Activated CD8-positive, alpha-beta memory T cell treated with anti-CD3 and anti-CD28 coated beads for 4 hours (primary cell): ENCODE data around the gene CCND2.
"Not testable (repeated sequence)": the region's sequence is repeated elsewhere in the genome, so short reads cannot be mapped to it uniquely, and the experiment has no call there.

ENCODE experiments used
- DNase-seq, 2 donors: peaks; one replicate each; pipeline ENCODE4 v3.0.0-alpha.2; 2020; ENCODE audit warnings: low read depth in 2 of 2

CCND2 gene

DNA sequence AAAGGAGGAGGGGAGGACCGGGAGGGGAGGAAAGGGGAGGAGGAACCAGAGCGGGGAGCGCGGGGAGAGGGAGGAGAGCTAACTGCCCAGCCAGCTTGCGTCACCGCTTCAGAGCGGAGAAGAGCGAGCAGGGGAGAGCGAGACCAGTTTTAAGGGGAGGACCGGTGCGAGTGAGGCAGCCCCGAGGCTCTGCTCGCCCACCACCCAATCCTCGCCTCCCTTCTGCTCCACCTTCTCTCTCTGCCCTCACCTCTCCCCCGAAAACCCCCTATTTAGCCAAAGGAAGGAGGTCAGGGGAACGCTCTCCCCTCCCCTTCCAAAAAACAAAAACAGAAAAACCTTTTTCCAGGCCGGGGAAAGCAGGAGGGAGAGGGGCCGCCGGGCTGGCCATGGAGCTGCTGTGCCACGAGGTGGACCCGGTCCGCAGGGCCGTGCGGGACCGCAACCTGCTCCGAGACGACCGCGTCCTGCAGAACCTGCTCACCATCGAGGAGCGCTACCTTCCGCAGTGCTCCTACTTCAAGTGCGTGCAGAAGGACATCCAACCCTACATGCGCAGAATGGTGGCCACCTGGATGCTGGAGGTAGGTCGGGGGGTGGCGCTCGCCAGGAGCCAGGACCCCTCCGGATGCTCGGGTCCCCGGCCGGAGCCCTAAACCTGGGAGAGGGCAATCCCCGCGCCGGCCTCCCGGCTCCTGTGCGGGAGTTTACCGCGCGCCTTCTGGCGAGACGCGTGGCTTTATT lies at the start of gene CCND2:
CCND2 (plus strand) TSS at position 111 of the 744 bp plus-strand sequence; CDS start at position 390, 279 bp downstream.
- peak in 1 of 2 donors; percentile 53 for DNase-seq

DNA sequence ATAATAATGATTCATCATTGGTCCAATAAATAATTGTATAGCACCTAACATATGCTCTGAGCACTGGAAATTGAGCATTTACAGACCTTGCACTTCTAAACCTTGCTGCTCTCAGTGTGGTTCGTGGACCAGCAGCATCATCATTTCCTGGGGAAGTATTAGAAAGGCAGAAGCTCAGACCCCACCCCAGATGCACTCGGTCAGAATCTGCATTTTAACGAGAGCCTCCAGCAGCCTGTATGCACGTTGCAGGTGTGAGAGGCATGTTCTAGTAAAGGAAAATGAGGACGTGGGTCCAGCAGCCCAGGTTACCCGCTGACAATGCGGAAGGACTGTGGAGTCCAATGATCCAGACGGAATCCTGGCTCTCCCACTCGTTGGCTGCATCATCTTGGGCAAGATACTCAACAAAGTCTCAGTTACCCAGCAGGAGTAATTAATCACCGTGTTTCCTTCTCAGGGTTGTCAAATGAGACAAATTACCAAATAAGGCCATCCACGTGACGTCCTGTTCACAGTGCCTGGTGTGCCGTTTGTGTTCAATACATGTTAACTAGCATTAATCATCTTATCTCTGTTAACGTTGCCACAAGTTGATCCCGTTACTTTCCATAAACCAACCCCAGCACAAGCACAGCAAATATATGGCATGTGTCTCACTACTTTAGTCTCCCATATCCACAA lies 49.2 kb upstream of the CCND2 start:
- DNase-seq, result no peak

DNA sequence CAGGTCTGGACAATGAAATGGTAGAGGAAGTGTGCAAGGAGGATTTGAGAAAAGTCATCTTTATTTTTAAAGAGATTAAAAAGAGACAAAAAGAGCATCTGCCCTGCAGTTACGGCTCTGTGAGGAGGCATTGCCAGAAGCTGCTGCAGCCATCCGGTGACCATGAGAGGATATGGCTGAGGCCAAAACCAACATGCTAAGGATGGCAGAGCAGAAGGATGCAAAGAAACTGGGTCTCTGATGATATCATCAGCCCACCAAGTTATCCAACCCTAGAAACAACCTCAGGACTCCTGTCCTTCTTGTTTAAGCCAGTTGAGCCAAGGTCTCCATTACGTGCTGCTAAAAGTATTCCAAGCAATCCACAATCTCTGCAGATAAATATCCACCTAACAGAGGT lies 48.0 kb upstream of the CCND2 start:
- no peak for DNase-seq

DNA sequence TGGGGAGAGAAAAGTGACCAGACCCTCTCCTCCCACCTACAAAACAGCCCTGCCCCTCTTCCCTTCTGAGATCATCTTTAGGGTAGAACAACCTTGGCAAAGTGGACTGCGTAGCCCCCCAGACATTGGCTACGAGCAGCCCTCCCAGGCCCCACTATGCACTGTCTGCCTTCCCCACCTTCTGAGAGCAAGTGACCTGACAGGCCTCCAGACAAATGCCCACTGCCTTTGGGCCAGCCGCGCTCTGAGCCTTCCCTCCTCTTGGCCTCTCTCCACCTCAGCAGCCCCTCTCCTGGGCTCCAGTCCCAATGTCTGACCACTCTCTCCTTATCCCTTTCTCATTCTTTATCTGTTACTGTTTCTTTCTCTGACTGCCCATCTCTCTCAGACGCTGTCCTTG lies 46.5 kb upstream of the CCND2 start:
- DNase-seq, result no peak

DNA sequence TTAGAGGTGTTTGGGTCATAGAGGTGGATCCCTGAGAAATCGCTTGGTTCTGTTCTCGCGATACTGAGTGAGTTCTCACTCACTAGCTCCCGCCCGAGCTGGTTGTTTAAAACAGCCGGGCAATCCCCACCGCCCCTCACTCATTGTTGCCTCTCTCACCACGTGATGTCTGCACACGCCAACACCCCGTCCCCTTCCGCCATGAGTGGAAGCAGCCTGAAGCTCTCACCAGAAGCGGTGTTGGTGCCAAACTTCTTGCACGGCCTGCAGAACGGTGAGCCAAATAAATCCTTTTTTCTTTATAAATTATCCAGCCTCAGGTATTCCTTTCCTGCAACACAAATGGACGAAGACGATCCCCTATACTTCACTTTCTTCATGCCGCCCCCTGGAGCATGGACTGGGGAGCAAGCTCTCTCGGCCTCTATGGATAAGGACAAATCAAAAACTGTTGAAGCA lies 45.4 kb upstream of the CCND2 start:
- DNase-seq, result no peak

DNA sequence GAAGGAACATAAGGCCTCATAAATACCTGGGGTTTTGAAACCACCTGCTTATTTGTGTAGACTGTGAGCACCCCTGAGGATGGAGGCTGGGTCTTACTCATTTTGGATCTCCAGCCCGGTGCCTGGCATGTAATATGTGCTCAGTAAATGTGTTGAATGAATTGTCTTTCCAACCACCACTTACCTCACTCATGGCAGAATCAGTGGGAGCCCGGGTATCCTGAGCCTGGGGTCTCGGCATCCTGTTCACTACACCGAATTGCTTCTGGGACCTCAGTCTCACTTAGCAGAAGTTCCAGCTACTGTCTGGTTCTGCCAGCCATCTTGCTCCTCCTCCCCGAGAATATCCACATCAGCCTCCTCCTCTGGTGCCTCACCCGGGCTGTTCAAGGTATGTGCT lies 43.0 kb upstream of the CCND2 start:
- DNase-seq, result no peak

DNA sequence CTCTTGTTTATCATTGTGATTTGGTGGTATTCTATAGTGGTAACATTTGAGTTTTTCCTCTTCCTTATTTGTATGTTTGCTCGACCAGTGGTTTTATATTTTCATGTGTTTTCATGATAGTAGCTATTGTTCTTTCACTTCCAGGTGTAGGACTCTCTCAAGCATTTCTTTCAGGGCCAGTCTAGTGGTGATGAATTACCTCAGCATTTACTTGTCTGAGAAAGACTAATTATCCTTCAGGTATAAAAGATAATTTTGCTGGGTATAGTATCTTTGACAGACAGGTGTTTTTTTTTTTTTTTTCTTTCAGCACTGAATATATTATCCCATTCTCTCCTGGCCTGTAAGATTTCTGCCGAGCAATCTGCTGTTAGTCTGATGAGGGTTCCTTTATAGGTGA lies 35.0 kb upstream of the CCND2 start:
- DNase-seq, result no peak

DNA sequence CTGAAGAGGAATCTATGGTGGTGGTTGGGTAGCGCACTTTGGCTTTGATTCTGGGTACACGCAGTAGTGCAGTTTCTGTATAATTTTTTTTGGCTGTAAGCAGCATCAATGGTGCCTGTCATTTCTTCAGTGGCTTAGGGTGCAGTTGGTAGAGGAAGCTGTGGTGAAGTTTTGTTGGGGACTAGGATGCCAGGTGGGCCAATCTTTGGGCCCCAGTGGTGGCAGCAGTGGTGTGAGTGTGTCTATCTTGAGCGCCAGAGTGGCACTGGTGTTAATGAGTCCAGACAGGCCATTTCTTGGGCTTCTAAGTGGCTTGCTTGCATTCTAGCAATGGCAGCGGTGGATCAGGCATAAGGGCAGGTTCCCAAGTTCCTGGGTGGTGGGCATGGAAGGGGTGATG lies 33.8 kb upstream of the CCND2 start:
- DNase-seq, result no peak

DNA sequence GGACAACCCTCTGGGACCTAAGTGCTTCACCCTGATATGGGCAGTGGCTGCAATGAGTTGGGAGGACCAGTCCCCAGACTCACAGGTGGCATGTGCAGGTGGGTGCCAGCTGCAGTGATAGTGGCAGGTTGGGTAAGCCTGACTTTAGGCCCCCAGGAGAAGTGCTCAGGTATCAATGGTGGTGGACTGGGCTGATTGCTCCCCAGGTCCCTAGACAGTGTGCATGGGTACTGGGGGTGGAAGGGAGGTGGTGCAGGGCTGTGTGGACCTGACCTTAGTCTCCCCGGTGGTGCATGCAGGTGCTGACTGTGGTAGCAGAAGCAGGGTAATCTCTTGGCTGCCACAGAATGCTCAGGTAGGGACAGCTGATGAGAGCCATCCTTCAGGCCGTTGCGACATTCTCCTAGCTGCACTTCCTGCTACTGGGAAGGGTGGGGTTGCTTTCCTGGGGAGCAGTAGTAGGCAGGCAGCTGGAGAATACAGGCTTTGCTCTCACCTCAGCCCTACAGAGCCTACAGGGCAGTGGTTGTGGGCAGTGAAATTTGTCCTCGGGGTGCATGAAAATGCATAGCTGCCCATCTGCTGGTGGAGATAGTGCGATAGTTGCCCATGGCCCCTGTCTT lies 33.3 kb upstream of the CCND2 start:
- DNase-seq, result no peak

DNA sequence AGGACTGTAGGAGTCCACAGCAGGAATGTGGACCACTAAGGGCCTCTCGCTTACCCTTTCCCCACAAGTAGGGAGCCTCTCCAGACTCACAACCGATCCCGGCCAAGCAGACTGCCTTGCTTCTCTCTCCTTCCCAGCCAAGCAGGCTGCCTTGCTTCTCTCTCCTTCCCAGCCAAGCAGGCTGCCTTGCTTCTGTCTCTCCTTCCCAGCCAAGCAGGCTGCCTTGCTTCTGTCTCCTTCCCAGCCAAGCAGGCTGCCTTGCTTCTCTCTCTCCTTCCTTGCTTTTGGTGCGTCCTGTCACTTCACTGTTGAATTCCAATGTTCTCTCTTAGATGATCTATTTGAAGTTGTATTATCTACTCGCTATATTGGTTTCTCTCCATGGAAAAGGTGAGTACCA lies 32.6 kb upstream of the CCND2 start:
- DNase-seq, result no peak

DNA sequence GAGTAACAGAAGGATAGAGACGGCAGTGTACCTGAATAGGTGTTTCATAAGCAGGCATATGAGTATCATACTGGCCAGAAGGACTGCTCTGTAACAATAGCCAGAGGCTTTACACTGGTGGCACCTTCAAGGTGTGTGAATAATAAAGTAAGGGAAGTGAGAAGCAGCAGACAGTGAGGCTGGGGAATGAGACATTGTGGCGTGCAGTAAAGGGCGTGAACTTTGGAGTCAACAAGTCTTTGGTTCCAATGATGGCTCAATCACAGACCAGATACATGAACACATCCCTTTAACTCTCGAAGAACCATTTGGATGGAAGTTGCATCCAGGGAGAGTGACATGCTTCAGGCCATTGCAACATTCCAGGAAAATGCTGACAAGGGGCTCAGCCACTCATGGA lies 32.0 kb upstream of the CCND2 start:
- DNase-seq, result no peak

DNA sequence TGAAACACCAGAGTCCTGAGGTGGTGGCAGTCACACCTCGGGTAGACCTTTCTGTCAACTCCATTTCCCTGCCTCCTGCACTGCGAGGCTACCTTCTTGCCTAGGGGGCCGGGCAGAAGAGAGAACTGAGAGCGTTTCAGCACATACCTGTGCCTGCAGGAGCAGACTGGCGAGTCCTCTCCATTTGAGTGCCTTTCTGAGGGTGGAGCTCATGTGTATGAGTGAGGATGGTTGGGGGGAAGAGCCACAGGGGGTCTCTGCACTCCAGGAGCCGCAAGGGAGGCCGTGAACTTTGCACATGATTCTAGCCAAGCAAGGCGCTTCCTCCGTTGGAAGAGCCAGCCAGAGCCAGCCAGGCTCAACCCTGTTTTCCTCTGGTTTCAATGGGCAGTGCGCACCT lies 31.0 kb upstream of the CCND2 start:
- DNase-seq, result no peak

DNA sequence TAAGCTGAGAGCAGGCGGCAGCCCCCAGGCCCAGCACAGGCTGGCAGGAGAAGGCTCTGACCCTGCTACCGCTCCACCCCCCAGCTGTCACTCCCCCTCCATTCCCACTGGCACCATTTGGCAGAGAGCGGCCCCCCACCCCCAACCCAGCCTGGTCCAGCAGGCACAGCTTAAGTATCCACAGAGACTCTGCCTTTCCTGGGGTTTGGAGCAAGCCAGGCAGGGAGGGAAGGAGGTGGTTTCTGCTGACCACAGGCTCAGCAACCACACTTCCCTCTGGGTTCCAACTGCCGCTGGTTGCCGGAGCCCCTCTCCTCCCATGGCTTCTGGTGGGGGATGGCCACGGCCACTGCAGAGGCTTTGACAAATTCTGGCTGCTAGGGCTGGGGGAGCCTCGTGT lies 30.5 kb upstream of the CCND2 start:
- DNase-seq, result no peak

DNA sequence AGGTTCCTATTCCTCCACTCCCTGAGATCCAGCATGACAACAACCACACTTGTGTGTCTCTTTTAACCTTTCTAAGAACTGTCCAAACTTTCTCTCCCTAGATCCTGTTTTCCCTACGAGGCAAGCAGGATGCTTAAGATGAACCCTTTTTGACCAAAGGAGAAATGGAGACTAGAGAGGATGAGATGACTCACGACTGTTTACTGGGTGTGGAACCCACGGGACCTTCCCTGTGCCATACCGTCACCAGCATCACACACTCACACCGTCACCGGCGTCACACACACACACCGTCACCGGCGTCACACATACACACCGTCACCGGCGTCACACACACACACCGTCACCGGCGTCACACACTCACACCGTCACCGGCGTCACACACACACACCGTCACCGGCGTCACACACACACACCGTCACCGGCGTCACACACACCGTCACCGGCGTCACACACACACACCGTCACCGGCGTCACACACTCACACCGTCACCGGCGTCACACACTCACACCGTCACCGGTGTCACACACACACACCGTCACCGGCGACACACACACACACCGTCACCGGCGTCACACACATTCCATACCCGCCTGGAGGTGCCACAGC lies 30.0 kb upstream of the CCND2 start:
- not testable (repeated sequence) for DNase-seq

DNA sequence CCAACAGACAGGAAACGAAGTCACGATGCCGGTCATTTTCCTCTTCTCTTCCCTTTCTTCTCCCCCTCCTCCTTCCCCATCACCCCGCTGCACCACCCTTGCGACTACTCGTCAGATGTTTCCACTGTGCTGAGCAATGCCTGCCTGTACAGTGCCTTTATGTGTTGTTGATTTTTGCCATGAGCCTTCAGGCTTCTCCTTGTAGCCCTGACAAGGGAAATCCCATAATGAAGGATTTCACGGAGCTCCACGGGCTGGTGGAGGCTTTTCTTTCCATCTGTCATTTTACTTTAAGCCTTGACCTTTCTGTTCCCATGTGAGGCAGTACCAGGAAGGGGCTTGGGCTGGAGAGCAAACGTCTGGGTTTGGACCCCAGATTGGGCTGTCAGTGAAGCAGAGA lies 28.7 kb upstream of the CCND2 start:
- DNase-seq, result no peak

DNA sequence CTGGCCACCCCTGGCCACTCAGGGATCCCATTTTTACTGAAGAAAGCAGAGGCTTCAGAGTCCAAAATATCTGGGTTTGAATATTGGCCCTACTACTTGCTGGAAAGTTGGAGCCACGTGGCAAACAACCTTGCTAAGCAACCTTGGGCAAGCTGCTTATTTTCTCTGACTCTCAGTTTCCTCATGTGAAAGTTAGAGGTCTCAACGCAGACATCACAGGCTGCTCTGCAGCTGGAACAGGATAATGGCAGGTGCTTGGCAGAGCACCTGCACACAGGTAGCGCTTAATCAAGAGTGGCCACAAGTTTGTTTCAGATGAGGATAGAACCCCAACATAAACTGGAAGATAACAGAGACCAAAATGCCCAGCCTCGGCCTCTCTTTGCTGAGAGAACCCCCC lies 28.1 kb upstream of the CCND2 start:
- DNase-seq, result no peak

DNA sequence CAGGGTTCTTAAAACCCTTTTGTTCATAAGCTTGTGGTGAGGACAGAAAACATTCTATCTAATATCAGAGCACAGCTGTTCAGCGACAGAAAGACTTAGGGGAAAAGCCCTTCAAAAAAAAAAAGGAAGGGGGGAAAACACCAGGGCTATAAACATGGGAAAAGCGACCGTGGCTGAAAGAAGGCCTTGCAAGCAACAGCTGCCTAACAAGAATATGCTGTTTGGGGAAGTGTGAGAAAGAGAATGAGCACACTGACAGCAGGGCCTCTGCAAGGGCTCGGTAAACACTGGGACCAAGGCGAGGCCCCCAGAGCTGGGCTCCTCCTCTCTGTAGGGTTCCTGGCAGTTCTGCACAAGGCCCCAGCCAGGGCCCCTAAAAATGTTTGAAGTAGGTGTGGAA lies 27.4 kb upstream of the CCND2 start:
- DNase-seq, result no peak

DNA sequence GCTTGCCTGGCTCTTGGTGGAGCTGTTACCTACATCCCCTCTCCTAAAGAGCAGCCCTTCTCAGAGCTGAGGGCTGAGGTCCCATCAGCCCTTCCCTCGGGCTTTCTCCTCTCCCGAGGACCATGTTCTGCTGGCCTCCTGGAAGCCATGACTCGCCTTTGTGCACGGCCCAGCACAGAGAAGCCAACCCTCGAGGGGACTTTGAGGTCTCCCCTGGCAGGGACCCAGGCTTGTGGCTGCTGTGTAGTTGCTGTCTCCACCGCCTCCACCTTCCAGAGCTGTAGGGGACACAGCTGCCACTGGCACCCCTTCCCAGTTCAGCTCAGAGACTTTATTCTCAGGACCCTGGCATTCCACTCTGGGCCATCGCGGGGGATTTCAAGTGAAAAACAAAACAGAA lies 22.9 kb upstream of the CCND2 start:
- DNase-seq, result no peak

DNA sequence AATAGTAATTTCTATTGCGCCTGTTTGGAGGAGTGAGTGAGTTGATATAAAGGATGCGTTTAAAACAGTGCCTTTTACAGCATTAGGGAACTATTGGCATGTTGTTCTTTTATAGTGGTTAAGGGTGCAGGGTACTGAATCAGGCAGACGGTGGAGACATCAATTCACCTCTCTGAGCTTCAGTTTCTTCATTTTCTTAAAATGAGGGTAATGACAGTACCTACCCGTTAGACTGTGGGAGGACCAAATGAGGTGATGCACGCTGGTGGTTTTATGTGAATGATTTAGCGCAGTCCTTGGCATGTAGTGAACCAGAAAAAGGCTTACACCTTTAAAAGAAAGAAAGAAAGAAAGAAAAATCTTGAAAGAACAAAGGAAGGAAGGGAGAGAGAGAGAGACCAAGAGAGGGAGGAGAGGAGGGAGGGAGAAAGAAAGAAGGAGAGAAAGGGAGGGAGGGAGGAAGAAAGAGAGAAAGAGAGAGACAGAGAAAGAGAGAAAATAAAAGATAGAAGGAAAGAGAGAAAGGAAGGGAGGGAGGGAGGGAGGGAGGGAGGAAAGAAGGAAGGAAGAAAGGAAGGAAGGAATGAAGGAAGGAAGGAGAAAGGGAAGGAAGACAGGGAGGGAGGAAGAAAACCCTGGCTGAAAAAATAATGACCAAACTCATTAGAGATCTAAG lies 22.2 kb upstream of the CCND2 start:
- peak in 1 of 2 donors; percentile 15 for DNase-seq

DNA sequence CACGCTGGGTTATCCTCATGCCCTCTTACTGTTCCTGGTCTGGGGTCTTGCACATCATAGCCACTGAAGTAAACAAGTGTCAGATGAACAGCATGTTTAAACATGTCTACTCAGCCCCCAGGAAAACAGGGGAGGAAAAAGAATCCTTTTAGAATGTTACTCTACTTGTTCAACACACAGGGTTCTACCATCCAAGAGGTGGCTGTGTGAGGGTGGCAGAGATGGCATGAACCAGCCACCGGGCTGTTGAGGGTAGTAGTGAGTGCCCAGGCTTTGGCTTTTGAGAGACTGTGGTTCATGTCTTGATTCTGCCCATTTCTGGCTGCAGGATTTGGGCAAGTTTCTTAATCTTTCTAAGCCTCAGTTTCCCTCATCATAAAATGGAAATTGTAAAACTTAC lies 21.6 kb upstream of the CCND2 start:
- no peak for DNase-seq

DNA sequence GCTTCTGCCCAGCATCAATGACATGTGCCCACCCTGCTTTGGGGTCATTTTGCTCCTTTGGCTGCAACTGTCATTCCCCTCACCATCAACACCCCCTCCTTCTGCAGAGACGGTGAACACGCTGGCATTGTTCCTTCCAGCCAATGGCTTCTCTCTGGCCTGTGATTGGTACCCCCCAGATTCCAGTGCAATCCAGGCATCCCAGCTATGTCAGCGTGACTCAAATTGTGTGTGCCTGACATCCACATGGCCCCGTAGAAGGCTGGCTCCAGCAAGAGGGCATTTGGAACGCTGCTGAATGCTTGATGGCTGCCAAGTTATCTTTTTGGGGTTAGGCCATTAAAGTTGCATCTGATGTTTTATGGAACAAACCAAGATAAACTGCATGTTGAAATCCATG lies 21.0 kb upstream of the CCND2 start:
- no peak for DNase-seq
